K562 (cell line): ENCODE results near the gene MARK3. TPM values are rescaled to one million over a fixed set of nuclear protein-coding genes. Genes with fewer than 3 reads are reported as not detected.

Experiments used
- ARID1B ChIP-seq: fragments of 450-650 bp; IDR thresholded peaks from 2 replicates; pipeline ENCODE4 v1.6.1; 2016; ENCODE audit warnings: antibody characterized with exemption, mild to moderate bottlenecking, inconsistent platforms
- ESRRB ChIP-seq: fragments of 250-450 bp; sonication (Bioruptor Pico); IDR thresholded peaks from 2 replicates; pipeline ENCODE4 v1.5.0; 2020; ENCODE audit warnings: mild to moderate bottlenecking, moderate library complexity, borderline replicate concordance
- IRF1 ChIP-seq: sonication (generic); formaldehyde crosslinking; IDR thresholded peaks from 2 replicates; pipeline ENCODE4 v1.8.0; 2022; ENCODE audit warnings: missing genetic modification reagents, mild to moderate bottlenecking, borderline replicate concordance
- SMARCA4 ChIP-seq: fragments of 450-650 bp; IDR thresholded peaks from 2 replicates; pipeline ENCODE4 v1.6.1; 2016
- SRSF1 ChIP-seq: fragments of 200-400 bp; formaldehyde crosslinking; IDR thresholded peaks from 2 replicates; pipeline ENCODE4 v1.6.1; 2017; ENCODE audit warnings: mild to moderate bottlenecking, low read depth, low read length, moderate library complexity
- TAL1 ChIP-seq: fragments of 450-650 bp; IDR thresholded peaks from 2 replicates; pipeline ENCODE4 v1.6.1; 2016; ENCODE audit warnings: mild to moderate bottlenecking
- TCF3 ChIP-seq: sonication (generic); formaldehyde crosslinking; IDR thresholded peaks from 2 replicates; pipeline ENCODE4 v1.4.0; 2020; ENCODE audit warnings: mild to moderate bottlenecking, missing genetic modification reagents
- TEAD4 ChIP-seq, 2 experiments: sonication (generic) in 1 of 2; formaldehyde crosslinking in 1 of 2; IDR thresholded peaks; 2 replicates each; pipeline versions ENCODE4 v1.6.1 to v1.8.0; 2012 to 2022; ENCODE audit warnings: borderline replicate concordance in 1 of 2, inconsistent platforms in 1 of 2, low read length in 1 of 2, mild to moderate bottlenecking in 1 of 2, missing genetic modification reagents in 1 of 2
- THRB ChIP-seq: fragments of 450-650 bp; formaldehyde crosslinking; conservative IDR thresholded peaks from 2 replicates; pipeline ENCODE4 v1.4.0; 2022; ENCODE audit warnings: mild to moderate bottlenecking, missing genetic modification characterization
- USF1 ChIP-seq: sonication (generic); formaldehyde crosslinking; IDR thresholded peaks from 2 replicates; pipeline ENCODE4 v1.9.0; 2022; ENCODE audit warnings: mild to moderate bottlenecking, missing genetic modification reagents
- ZNF395 ChIP-seq: fragments of 200-800 bp; sonication (Bioruptor generic); IDR thresholded peaks from 2 replicates; pipeline ENCODE4 v1.6.1; 2017; ENCODE audit warnings: missing genetic modification characterization, missing compliant biosample characterization
- ZNF592 ChIP-seq: fragments of 450-650 bp; IDR thresholded peaks from 2 replicates; pipeline ENCODE4 v1.6.1; 2017; ENCODE audit warnings: antibody characterized with exemption, mild to moderate bottlenecking
- ZNF639 ChIP-seq, 2 experiments: fragments of 200-800 bp in 1 of 2; sonication (Bioruptor generic) in 1 of 2; sonication (generic) in 1 of 2; formaldehyde crosslinking in 1 of 2; IDR thresholded peaks in 1 of 2; conservative IDR thresholded peaks in 1 of 2; 2 replicates each; pipeline versions ENCODE4 v1.5.0 to v1.6.1; 2016 to 2020; ENCODE audit warnings: missing compliant biosample characterization in 1 of 2, missing genetic modification characterization in 1 of 2, missing genetic modification reagents in 1 of 2
- ZNF76 ChIP-seq: fragments of 250-450 bp; sonication (Bioruptor Pico); IDR thresholded peaks from 2 replicates; pipeline ENCODE4 v1.4.0; 2020; ENCODE audit warnings: mild to moderate bottlenecking, moderate library complexity, borderline replicate concordance
- ZSCAN32 ChIP-seq: fragments of 450-650 bp; formaldehyde crosslinking; IDR thresholded peaks from 2 replicates; pipeline ENCODE4 v1.4.0; 2020; ENCODE audit warnings: mild to moderate bottlenecking, moderate library complexity
- polyA plus RNA-seq, 8 experiments: library from polyadenylated mRNA; depleted of rRNA in 4 of 8; stranded (reverse) in 5 of 8; unstranded in 3 of 8; fragments of >200 nt; fragmentation: Nextera tagmentation in 2 of 8; fragmentation: Illumina TruSeq in 1 of 8; extraction: Ambion mirVana in 2 of 8; extraction: Trizol in 1 of 8; gene quantifications; 2 replicates each; pipeline versions ENCODE4 v1.2.1 to v1.2.3, GENCODE V29; 2011 to 2014; ENCODE audit warnings: inconsistent platforms in 1 of 8, missing spikeins in 1 of 8
- total RNA-seq, 7 experiments: library from RNA; depleted of rRNA in 6 of 7; stranded (reverse); fragments of >200 nt in 6 of 7; fragmentation: Illumina TruSeq in 2 of 7; extraction: Trizol in 2 of 7; gene quantifications; 2 replicates each; pipeline versions ENCODE4 v1.2.1 to v1.2.3, GENCODE V29; 2011 to 2021; ENCODE audit warnings: low replicate concordance in 1 of 7

Gene MARK3
- total and polyA plus RNA-seq, 9 of the 15 experiments (the other 6 are each of a cell fraction or from before 2014, with no cell fraction given): 10.1 to 68.7 (median 56.3) TPM

GRCh38 chr14:103360548-103360947 is 24.7 kb upstream of the MARK3 start (continued):
- TF ChIP-seq THRB (no peak), TEAD4 (IDR thresholded peaks at IDR 0.05; ENCODE audit: low read length) (peak; percentile 56; the same call in 1 of the 2 replicates), TEAD4 (CRISPR knock-in tag; IDR thresholded peaks at IDR 0.05; ENCODE audit: borderline replicate concordance) (no peak), SRSF1 (no peak), ZSCAN32 (no peak), ESRRB (CRISPR knock-in tag) (no peak), ZNF639 (CRISPR knock-in tag; conservative IDR thresholded peaks at IDR 0.05 in 1 of 2, IDR thresholded peaks at IDR 0.05 in 1 of 2) (no peak), ZNF76 (CRISPR knock-in tag) (no peak), ZNF592 (peak; percentile 80), ZNF395 (CRISPR knock-in tag) (0 out of 2 replicates have a peak, but pooled peaks have one; percentile 14), SMARCA4 (peak; percentile 72), IRF1 (CRISPR knock-in tag) (no peak), USF1 (CRISPR knock-in tag) (peak; percentile 61; the same call in 1 of the 2 replicates), ARID1B (peak; percentile 87), TAL1 (peak; percentile 82), TCF3 (peak; percentile 81)
